NCI-H526 (cell line): ENCODE data around the gene HTR3D.
"Not testable (repeated sequence)": the region's sequence is repeated elsewhere in the genome, so short reads cannot be mapped to it uniquely, and the experiment has no call there.

Source experiments
- DNase-seq, 2 experiments: peaks; one replicate each; lab custom pipeline; 2025; lab: John Stamatoyannopoulos, UW

Gene HTR3D

DNA sequence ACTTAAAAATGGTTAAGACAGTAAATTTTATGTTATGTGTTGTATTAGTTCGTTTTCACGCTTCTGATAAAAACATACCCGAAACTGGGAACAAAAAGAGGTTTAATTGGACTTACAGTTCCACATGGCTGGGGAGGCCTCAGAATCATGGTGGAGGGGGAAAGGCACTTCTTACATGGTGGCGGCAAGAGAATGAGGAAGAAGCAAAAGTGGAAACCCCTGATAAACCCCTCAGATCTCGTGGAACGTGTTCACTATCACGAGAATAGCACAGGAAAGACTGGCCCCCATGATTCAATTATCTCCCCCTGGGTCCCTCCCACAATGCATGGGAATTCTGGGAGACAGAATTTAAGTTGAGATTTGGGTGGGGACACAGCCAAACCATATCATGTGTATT is 39.6 kb downstream of the HTR3D start:
- not testable (repeated sequence) for DNase-seq

DNA sequence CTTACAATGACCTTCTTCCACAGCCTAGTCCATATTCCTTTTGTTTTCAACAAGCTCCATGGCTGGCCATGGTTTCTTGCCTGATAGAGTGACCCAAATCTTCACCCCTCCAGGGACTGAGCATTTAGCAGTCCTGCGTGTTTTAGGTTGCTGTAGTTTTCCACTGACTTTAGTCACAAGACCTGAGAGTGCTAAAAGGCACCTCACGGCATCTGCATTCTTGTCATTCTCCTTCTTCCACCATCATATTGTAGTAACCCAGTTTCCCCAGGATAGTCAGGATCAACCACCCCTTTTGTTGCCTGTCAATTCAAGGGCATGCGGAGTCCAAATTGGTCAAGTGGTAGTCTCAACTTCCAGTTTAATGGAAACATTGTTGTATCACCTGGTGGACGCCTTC is 42.1 kb downstream of the HTR3D start:
- DNase-seq: no peak

- DNase-seq: no peak
Observed at GRCh38 chr3:184075901-184076300, 44.4 kb downstream of the HTR3D start.

GRCh38 chr3:184077881-184078280 is 46.3 kb downstream of the HTR3D start:
- DNase-seq: peak in 1 of 2 experiments; percentile 28

- DNase-seq: no peak
Observed at GRCh38 chr3:184078851-184079250, 47.3 kb downstream of the HTR3D start.

DNA sequence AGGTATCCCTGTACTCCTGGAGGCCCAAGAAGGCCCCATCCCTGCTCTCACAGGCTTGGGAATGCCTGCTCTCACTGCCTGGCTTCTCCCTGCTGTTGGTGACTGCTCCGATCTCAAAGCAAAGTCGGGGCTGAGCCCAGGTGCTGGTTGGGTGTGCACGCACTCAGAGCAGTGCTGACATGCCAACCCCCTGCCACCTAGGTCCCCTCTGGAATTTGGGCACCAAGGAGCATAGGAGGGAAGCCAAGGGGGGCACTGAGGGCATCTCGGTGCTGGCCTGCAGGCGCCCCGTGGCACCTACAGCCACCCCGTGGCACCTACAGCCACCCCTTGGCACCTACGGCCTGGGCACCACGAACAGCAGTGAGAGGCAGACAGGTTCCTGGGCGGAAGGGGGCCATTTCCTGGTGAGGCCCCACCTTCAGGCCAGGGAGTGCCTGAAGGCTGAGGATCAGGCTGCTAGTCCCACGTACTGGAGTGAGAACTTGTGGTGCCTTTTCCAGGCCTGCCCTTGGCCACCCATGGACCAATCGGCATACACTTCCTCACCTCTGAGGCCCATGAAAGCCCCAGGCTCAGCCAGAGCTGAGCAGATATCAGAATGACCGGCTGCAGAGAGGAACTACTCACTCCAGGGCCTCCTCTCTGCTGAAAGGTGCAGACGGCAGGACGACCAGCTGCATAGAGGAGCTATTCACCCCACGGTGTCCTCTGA is 49.7 kb downstream of the HTR3D start:
- DNase-seq: no peak

DNA sequence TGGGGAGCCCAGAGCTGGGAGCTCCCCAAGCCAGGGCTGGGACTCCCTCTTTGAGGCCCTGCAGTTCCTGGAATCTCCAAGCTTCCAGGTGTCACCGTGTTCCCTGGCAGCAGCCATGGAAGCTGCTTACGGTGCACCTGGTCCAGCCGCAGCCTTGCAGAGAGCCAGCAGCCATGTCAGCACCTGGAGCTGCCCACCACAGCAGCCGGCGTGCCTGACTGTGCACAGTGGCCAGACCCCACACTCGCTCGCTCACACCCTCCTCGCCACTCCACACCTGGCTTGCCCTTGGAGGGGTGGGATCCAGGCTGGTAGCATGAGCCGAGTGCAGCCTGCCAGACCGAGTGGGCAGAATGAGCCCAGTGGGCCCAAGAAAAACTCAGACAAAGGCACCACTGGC is 50.5 kb downstream of the HTR3D start:
- DNase-seq: no peak

DNA sequence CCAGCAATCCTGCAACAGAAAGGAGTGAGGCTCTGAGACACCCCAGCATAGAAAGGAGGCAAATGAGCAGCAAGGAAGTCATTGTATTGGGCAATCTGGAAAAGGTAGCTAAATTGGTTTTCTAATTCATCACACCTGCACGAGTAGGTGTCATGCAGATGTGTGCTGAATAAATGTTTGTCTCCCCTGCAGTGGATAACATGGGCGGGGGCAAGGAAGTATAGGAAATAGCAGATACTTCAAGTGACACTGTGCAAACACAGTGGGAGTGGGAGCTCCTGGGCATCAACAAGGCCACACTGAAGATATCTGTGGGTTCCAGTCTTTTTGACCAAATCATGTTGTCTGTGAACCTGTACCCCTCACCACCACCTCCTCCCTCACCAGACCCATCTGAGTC is 50.9 kb downstream of the HTR3D start:
- DNase-seq: no peak

DNA sequence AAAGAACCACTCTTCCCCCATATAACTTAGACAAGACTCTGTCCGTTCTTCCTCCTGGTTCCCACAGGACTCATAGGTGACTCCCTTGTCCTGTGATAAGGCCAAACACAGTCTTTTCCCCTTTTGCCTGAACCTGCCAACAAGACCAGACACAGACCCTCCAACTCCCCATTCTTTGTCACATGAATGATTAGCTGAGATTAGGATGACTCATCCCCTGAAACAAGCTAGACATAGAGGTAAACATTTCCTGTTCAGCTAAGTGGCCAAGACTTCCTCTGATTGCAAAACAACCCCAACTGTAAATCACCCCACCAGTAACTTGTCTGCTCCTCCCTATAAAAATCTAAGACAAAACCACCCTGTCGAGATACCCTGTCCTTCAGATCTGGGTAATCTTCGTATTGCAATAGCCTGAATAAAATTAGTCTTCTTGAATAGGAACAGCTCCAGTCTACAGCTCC is 53.9 kb downstream of the HTR3D start:
- no peak for DNase-seq
